Large intestine (tissue), 3 donors: Measurements from ENCODE around the gene ABCD2. TPM values are rescaled to one million over a fixed set of nuclear protein-coding genes. Genes with fewer than 3 reads are reported as not detected.

ENCODE experiments used
- DNase-seq, 2 donors: peaks; one replicate each; pipeline versions ENCODE4 v3.0.0 to v3.0.0-alpha.2; 2013
- H3K27ac ChIP-seq: one replicate; pipeline ENCODE4 v1.5.1; 2013; ENCODE audit warnings: low read length
- H3K27me3 ChIP-seq: 2 replicates; pipeline ENCODE4 v1.6.1; 2013; ENCODE audit warnings: low read length; ENCODE audit not compliant: control insufficient read depth, insufficient read depth
- H3K36me3 ChIP-seq: 2 replicates; pipeline ENCODE4 v1.6.1; 2013; ENCODE audit warnings: low read length; ENCODE audit not compliant: control insufficient read depth, insufficient read depth
- H3K4me1 ChIP-seq: one replicate; pipeline ENCODE4 v1.6.1; 2013; ENCODE audit warnings: low read length; ENCODE audit not compliant: control insufficient read depth, insufficient read depth
- H3K4me3 ChIP-seq: one replicate; pipeline ENCODE4 v1.5.1; 2013; ENCODE audit warnings: low read length
- H3K9me3 ChIP-seq: one replicate; pipeline ENCODE4 v1.6.1; 2013; ENCODE audit warnings: mild to moderate bottlenecking, low read depth, low read length, moderate library complexity; ENCODE audit not compliant: control insufficient read depth
- WGBS: methylation state at CpG from one replicate; pipeline ENCODE4 v1.1.5; 2013; ENCODE audit warnings: low lambda C conversion rate; ENCODE audit not compliant: insufficient coverage; 5-methylcytosine and 5-hydroxymethylcytosine counted together
- polyA plus RNA-seq: library from polyadenylated mRNA; unstranded; fragments of 120-200 nt; gene quantifications from one replicate; pipeline ENCODE4 v1.2.1, GENCODE V29; 2013

Gene ABCD2
- polyA plus RNA-seq, 1 donor = 0.67 TPM

GRCh38 chr12:39592295-39592694, 27.3 kb downstream of the ABCD2 start:
- Histone ChIP-seq H3K27ac (no peak overlapping the region), H3K4me3 (no peak overlapping the region), H3K27me3 (no peaks in the 10 kb centered on the region), H3K4me1 (no peaks in the 10 kb centered on the region), H3K36me3 (no peaks in the 10 kb centered on the region), H3K9me3 (no peaks in the 10 kb centered on the region)
- peak in 1 of 2 donors; percentile 19 for DNase-seq

- Histone ChIP-seq H3K27me3 (no peaks in the 10 kb centered on the region), H3K27ac (no peak overlapping the region), H3K9me3 (no peaks in the 10 kb centered on the region), H3K36me3 (no peaks in the 10 kb centered on the region), H3K4me3 (no peak overlapping the region), H3K4me1 (no peaks in the 10 kb centered on the region)
- WGBS = 91% methylated on average over 8 of the region's 9 CpGs
- no peak for DNase-seq
Observed at GRCh38 chr12:39588348-39588747, 31.3 kb downstream of the ABCD2 start.

- Histone ChIP-seq H3K4me1 (no peaks in the 10 kb centered on the region), H3K27ac (no peak overlapping the region), H3K36me3 (no peaks in the 10 kb centered on the region), H3K4me3 (no peak overlapping the region), H3K9me3 (no peaks in the 10 kb centered on the region), H3K27me3 (no peaks in the 10 kb centered on the region)
- 59% methylated on average over 3 of the region's 3 CpGs for WGBS
- DNase-seq = no peak
Observed at GRCh38 chr12:39587225-39587624, 32.4 kb downstream of the ABCD2 start.

- Histone ChIP-seq H3K4me3 (no peak overlapping the region), H3K4me1 (no peaks in the 10 kb centered on the region), H3K27ac (no peak overlapping the region), H3K36me3 (no peaks in the 10 kb centered on the region), H3K9me3 (no peaks in the 10 kb centered on the region), H3K27me3 (no peaks in the 10 kb centered on the region)
- 83% methylated on average over 1 of the region's 1 CpG for WGBS
- no peak for DNase-seq
Observed at GRCh38 chr12:39586816-39587215, 32.8 kb downstream of the ABCD2 start.

- WGBS = 47% methylated on average over 3 of the region's 3 CpGs
- no peak for DNase-seq
- Histone ChIP-seq H3K27me3 (no peaks in the 10 kb centered on the region), H3K4me1 (no peaks in the 10 kb centered on the region), H3K36me3 (no peaks in the 10 kb centered on the region), H3K9me3 (no peaks in the 10 kb centered on the region), H3K27ac (no peak overlapping the region), H3K4me3 (no peak overlapping the region)
Observed at GRCh38 chr12:39581592-39581991, 38.0 kb downstream of the ABCD2 start.

- Histone ChIP-seq H3K9me3 (no peaks in the 10 kb centered on the region), H3K27me3 (no peaks in the 10 kb centered on the region), H3K27ac (no peak overlapping the region), H3K36me3 (no peaks in the 10 kb centered on the region), H3K4me1 (no peaks in the 10 kb centered on the region), H3K4me3 (no peak overlapping the region)
- no peak for DNase-seq
- 78% methylated on average over 1 of the region's 1 CpG for WGBS
Observed at GRCh38 chr12:39575498-39575875, 44.1 kb downstream of the ABCD2 start.

GRCh38 chr12:39574785-39575497, 44.7 kb downstream of the ABCD2 start:
- H3K36me3 ChIP-seq = no peaks in the 10 kb centered on the region
- no peaks in the 10 kb centered on the region for H3K9me3 ChIP-seq
- H3K4me1 ChIP-seq = no peaks in the 10 kb centered on the region
- no peaks in the 10 kb centered on the region for H3K27me3 ChIP-seq
- no peak for DNase-seq
- H3K27ac ChIP-seq = no peak overlapping the region
- H3K4me3 ChIP-seq = no peak overlapping the region
- 100% methylated on average over 1 of the region's 4 CpGs for WGBS

- no peaks in the 10 kb centered on the region for H3K27me3 ChIP-seq
- 70% methylated on average over 1 of the region's 1 CpG for WGBS
- no peak overlapping the region for H3K27ac ChIP-seq
- H3K4me3 ChIP-seq = no peak overlapping the region
- H3K4me1 ChIP-seq = no peaks in the 10 kb centered on the region
- DNase-seq = no peak
- no peaks in the 10 kb centered on the region for H3K36me3 ChIP-seq
- H3K9me3 ChIP-seq = peaks cover 1% of the 10 kb centered on the region
Observed at GRCh38 chr12:39574378-39574777, 45.2 kb downstream of the ABCD2 start.

GRCh38 chr12:39573971-39574370, 45.6 kb downstream of the ABCD2 start:
- Histone ChIP-seq H3K27ac (no peak overlapping the region), H3K4me3 (no peak overlapping the region), H3K4me1 (no peaks in the 10 kb centered on the region), H3K27me3 (no peaks in the 10 kb centered on the region), H3K9me3 (peaks cover 5% of the 10 kb centered on the region), H3K36me3 (no peaks in the 10 kb centered on the region)
- 70% methylated on average over 2 of the region's 2 CpGs for WGBS
- DNase-seq = no peak

- H3K9me3 ChIP-seq = peaks cover 5% of the 10 kb centered on the region
- H3K27me3 ChIP-seq = no peaks in the 10 kb centered on the region
- no peak for DNase-seq
- H3K27ac ChIP-seq = no peak overlapping the region
- no peak overlapping the region for H3K4me3 ChIP-seq
- no peaks in the 10 kb centered on the region for H3K36me3 ChIP-seq
- no peaks in the 10 kb centered on the region for H3K4me1 ChIP-seq
Observed at GRCh38 chr12:39572551-39572950, 47.1 kb downstream of the ABCD2 start.

- no peak for DNase-seq
- Histone ChIP-seq H3K27ac (no peak overlapping the region), H3K4me1 (no peaks in the 10 kb centered on the region), H3K36me3 (no peaks in the 10 kb centered on the region), H3K27me3 (no peaks in the 10 kb centered on the region), H3K4me3 (no peak overlapping the region), H3K9me3 (peaks cover 5% of the 10 kb centered on the region)
- WGBS = no CpG with 5 or more reads among the region's 4 CpGs
Observed at GRCh38 chr12:39571351-39571750, 48.3 kb downstream of the ABCD2 start.
